Lower lobe of right lung (tissue), 2 donors: ENCODE data around the gene AHI1. TPM values are rescaled to one million over a fixed set of nuclear protein-coding genes. Genes with fewer than 3 reads are reported as not detected.

ENCODE experiments used
- ATAC-seq, 2 donors: fragments of 200-7000 bp; cut with Tn5 transposase; one replicate each; pipeline ENCODE4 v1.9.1; 2020 to 2022; ENCODE audit warnings: mild to moderate bottlenecking in 2 of 2, moderate library complexity in 2 of 2
- DNase-seq: peaks from one replicate; pipeline ENCODE4 v3.0.0-alpha.2; 2020
- H3K27ac ChIP-seq: fragments of 200-600 bp; one replicate; pipeline ENCODE4 v1.8.0; 2022
- H3K27me3 ChIP-seq: fragments of 200-600 bp; one replicate; pipeline ENCODE4 v1.8.0; 2022; ENCODE audit warnings: low read depth
- H3K36me3 ChIP-seq: fragments of 200-600 bp; one replicate; pipeline ENCODE4 v1.8.0; 2022; ENCODE audit warnings: mild to moderate bottlenecking
- H3K4me1 ChIP-seq: fragments of 200-600 bp; one replicate; pipeline ENCODE4 v1.8.0; 2022
- H3K4me3 ChIP-seq: fragments of 200-600 bp; one replicate; pipeline ENCODE4 v1.8.0; 2022; ENCODE audit warnings: mild to moderate bottlenecking
- H3K9me3 ChIP-seq: fragments of 200-600 bp; one replicate; pipeline ENCODE4 v1.8.0; 2022
- CTCF ChIP-seq: fragments of 200-600 bp; IDR thresholded peaks from one replicate; pipeline ENCODE4 v1.8.0; 2022; ENCODE audit warnings: antibody characterized with exemption, mild to moderate bottlenecking
- intact Hi-C: fragments of 100-400 bp; cut with DNase I; formaldehyde crosslinking; loops from one replicate; pipeline ENCODE4 v1.11.0; 2022
- long read RNA-seq: library from polyadenylated mRNA; unstranded; transcript quantifications from one replicate; pipeline ENCODE4 v2.0.0, GENCODE V29; 2021
- total RNA-seq: library from RNA; stranded (reverse); fragmentation: NEBNext Ultra II Directional; extraction: Animal tissue kit (Norgen Biotek cat#: 25700); gene quantifications from one replicate; pipeline ENCODE4 v1.2.1, GENCODE V29; 2021
- donor health status: DM: no; HTN: yes; CAD: no; lungs with severe emphysema.

The AHI1 gene
- 31.7 TPM for total RNA-seq
- long read RNA-seq, full-length matches to known transcripts = 3 of 26 reads
- long read RNA-seq, partial matches to known transcripts = 16 of 26 reads
- long read RNA-seq, other reads (novel, unspliced or antisense) = 7 of 26 reads

- H3K27me3 ChIP-seq = no peaks in the 10 kb centered on the region
- no peaks in the 10 kb centered on the region for H3K9me3 ChIP-seq
- DNase-seq (peak; percentile 98), ATAC-seq (peak; percentile 98)
- no peaks in the 10 kb centered on the region for H3K36me3 ChIP-seq
- peak within 1 kb of the TSS; percentile 73 for H3K4me3 ChIP-seq
- intact Hi-C loops = no loop called here
- peaks cover 18% of the 10 kb centered on the region for H3K4me1 ChIP-seq
- no peak for TF ChIP-seq CTCF
- H3K27ac ChIP-seq = peak within 1 kb of the TSS; percentile 95
Measured at GRCh38 chr6:135497412-135498184, at the start of gene AHI1. TSS of gene AHI1 (minus strand) at chr6:135497740. CDS start at chr6:135492237, 5,503 bp downstream.

GRCh38 chr6:135546680-135547418, 49.3 kb upstream of the AHI1 start:
- H3K36me3 ChIP-seq = no peaks in the 10 kb centered on the region
- intact Hi-C loops = no loop called here
- DNase-seq (no peak), ATAC-seq (no peak)
- H3K9me3 ChIP-seq = no peaks in the 10 kb centered on the region
- no peaks in the 10 kb centered on the region for H3K27me3 ChIP-seq
- H3K4me1 ChIP-seq = no peaks in the 10 kb centered on the region
- no peak overlapping the region for H3K27ac ChIP-seq
- no peak for TF ChIP-seq CTCF
- H3K4me3 ChIP-seq = no peak overlapping the region

DNA sequence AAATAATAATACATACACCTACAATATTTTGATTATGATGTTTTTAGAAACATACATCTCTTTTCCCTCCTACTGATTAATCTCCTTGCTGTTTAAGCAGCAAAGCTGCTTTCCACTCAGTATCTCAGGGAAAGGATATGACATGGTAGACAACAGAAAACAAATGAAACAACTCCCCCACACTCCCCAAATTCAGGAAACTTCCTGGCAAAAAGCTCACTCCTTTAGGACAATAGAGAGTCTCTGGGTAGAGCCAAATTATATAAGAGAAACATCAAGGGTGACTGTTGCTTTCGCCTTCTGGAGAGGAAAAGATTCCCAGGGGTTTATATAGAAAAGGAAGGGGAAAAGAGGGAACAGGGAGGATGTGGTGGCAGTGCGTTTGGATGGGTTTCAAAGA, 48.7 kb upstream of the AHI1 start:
- H3K4me1 ChIP-seq = no peaks in the 10 kb centered on the region
- intact Hi-C loops = no loop called here
- ATAC-seq = no peak
- H3K9me3 ChIP-seq = no peaks in the 10 kb centered on the region
- DNase-seq = no peak
- no peak for TF ChIP-seq CTCF
- no peak overlapping the region for H3K27ac ChIP-seq
- no peaks in the 10 kb centered on the region for H3K36me3 ChIP-seq
- H3K27me3 ChIP-seq = no peaks in the 10 kb centered on the region
- no peak overlapping the region for H3K4me3 ChIP-seq

DNA sequence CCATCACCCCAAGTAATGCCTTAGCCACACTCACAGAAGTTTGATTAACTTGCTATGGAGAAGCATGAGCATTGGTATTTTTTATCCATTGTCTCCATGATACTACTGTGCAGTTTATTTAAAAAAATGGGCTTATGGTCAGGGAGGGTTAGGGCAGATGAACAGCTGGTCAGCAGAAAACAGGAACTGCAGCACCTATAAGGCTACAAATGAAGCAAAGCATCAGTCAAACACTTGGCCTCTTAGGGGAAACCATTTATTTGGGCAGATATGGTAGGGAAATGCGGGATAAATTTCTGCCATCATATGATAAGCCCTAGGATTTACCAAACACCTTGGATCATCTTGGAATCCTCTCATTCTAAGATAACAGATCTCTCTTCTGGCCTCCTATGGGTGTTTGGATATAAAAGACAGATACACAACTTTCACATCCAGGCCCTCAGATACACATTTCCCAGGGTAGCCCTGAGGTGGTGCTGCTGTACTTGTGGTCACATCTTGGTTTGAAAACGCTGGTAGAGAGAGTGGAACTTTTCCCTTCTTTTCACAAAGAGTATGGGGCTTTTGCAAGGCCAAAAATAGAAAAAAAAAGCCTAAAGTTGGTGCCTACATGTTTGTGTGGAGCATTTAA, 42.8 kb upstream of the AHI1 start:
- H3K27ac ChIP-seq = no peak overlapping the region
- peaks cover 4% of the 10 kb centered on the region for H3K4me1 ChIP-seq
- no peaks in the 10 kb centered on the region for H3K9me3 ChIP-seq
- no peaks in the 10 kb centered on the region for H3K36me3 ChIP-seq
- H3K4me3 ChIP-seq = no peak overlapping the region
- intact Hi-C loops = no loop called here
- ATAC-seq = no peak
- DNase-seq = no peak
- H3K27me3 ChIP-seq = no peaks in the 10 kb centered on the region
- TF ChIP-seq CTCF = no peak

- H3K36me3 ChIP-seq = no peaks in the 10 kb centered on the region
- ATAC-seq = peak in 1 of 2 donors; percentile 55
- intact Hi-C loops = no loop called here
- H3K27ac ChIP-seq = no peak overlapping the region
- no peak for DNase-seq
- H3K9me3 ChIP-seq = no peaks in the 10 kb centered on the region
- no peak for TF ChIP-seq CTCF
- no peak overlapping the region for H3K4me3 ChIP-seq
- no peaks in the 10 kb centered on the region for H3K27me3 ChIP-seq
- peaks cover 4% of the 10 kb centered on the region for H3K4me1 ChIP-seq
Measured at GRCh38 chr6:135537741-135538301, 40.3 kb upstream of the AHI1 start.
